Left colon (tissue), 2 donors: Measurements from ENCODE around the gene TRPM3. TPM values are rescaled to one million over a fixed set of nuclear protein-coding genes. Genes with fewer than 3 reads are reported as not detected.

Experiments used
- ATAC-seq: fragments of 200-7000 bp; cut with Tn5 transposase; one replicate; pipeline ENCODE4 v1.9.1; 2020; ENCODE audit warnings: mild to moderate bottlenecking, moderate library complexity
- DNase-seq, 2 donors: peaks; one replicate each; pipeline ENCODE4 v3.0.0-alpha.2; 2020
- intact Hi-C, 2 donors: fragments of 100-400 bp; cut with DNase I in 1 of 2; cut with micrococcal nuclease in 1 of 2; formaldehyde crosslinking; loops; one replicate each; pipeline versions ENCODE4 v1.11.2 to v1.14.0; 2022; cut with DNase I, micrococcal nuclease
- total RNA-seq, 2 donors: library from RNA; stranded (reverse); fragmentation: NEBNext Ultra II Directional; extraction: Animal tissue kit (Norgen Biotek cat#: 25700); gene quantifications; one replicate each; pipeline ENCODE4 v1.2.1, GENCODE V29; 2021
- donor health status: DM: no; HTN: no; CAD: no.
- donor health status: DM: yes; HTN: yes; CAD: no.

The TRPM3 gene
- total RNA-seq, 2 donors from 2014 or later, result 0.22 to 0.73 TPM

- DNase-seq, result peak in 1 of 2 donors; percentile 69
- intact Hi-C loops, result no loop called here
- ATAC-seq, result peak; percentile 57
Measured at GRCh38 chr9:70510157-70510770, 611.2 kb downstream of the TRPM3 start.

GRCh38 chr9:70506159-70506558 is 615.3 kb downstream of the TRPM3 start:
- ATAC-seq, result no peak
- DNase-seq, result no peak
- intact Hi-C loops, result no loop called here

GRCh38 chr9:70504834-70505233 is 616.6 kb downstream of the TRPM3 start:
- no peak for DNase-seq
- intact Hi-C loops, result no loop called here
- ATAC-seq, result no peak

GRCh38 chr9:70502690-70503089 is 618.7 kb downstream of the TRPM3 start:
- intact Hi-C loops, result no loop called here
- no peak for DNase-seq
- ATAC-seq, result no peak

GRCh38 chr9:70500793-70501192 is 620.6 kb downstream of the TRPM3 start:
- intact Hi-C loops, result no loop called here
- ATAC-seq (no peak), DNase-seq (no peak)

- no peak for ATAC-seq
- intact Hi-C loops, result loop anchor here in 1 of 2 donors (10.0 kb wide), 1 partner anchor 85 kb away; no protein-coding TSS in a partner anchor
- DNase-seq, result no peak
Measured at GRCh38 chr9:70499621-70500020, 621.8 kb downstream of the TRPM3 start.

- ATAC-seq (no peak), DNase-seq (no peak)
- intact Hi-C loops, result loop anchor here in 1 of 2 donors (10.0 kb wide), 1 partner anchor 86 kb away; no protein-coding TSS in a partner anchor
Measured at GRCh38 chr9:70498866-70499265, 622.6 kb downstream of the TRPM3 start.

GRCh38 chr9:70496244-70496643 is 625.2 kb downstream of the TRPM3 start:
- intact Hi-C loops, result loop anchor here in 1 of 2 donors (10.0 kb wide), 1 partner anchor 89 kb away; no protein-coding TSS in a partner anchor
- DNase-seq, result no peak
- no peak for ATAC-seq

GRCh38 chr9:70495514-70495913 is 625.9 kb downstream of the TRPM3 start:
- intact Hi-C loops, result loop anchor here in 1 of 2 donors (10.0 kb wide), 1 partner anchor 89 kb away; no protein-coding TSS in a partner anchor
- no peak for DNase-seq
- ATAC-seq, result no peak

GRCh38 chr9:70494221-70494620 is 627.2 kb downstream of the TRPM3 start:
- no peak for DNase-seq
- intact Hi-C loops, result loop anchor here in 1 of 2 donors (10.0 kb wide), 1 partner anchor 91 kb away; no protein-coding TSS in a partner anchor

GRCh38 chr9:70493029-70493428 is 628.4 kb downstream of the TRPM3 start:
- ATAC-seq (no peak), DNase-seq (no peak)
- intact Hi-C loops, result loop anchor here in 1 of 2 donors (10.0 kb wide), 1 partner anchor 92 kb away; no protein-coding TSS in a partner anchor

More at GRCh38 chr9:70494221-70494620, 627.2 kb downstream of the TRPM3 start:
- no peak for ATAC-seq

- ATAC-seq (no peak), DNase-seq (no peak)
- intact Hi-C loops, result loop anchor here in 1 of 2 donors (10.0 kb wide), 1 partner anchor 92 kb away; no protein-coding TSS in a partner anchor
Measured at GRCh38 chr9:70492319-70492777, 629.1 kb downstream of the TRPM3 start.

GRCh38 chr9:70491426-70492318 is 629.7 kb downstream of the TRPM3 start:
- ATAC-seq, result no peak
- intact Hi-C loops, result loop anchor here in 1 of 2 donors (10.0 kb wide), 1 partner anchor 93 kb away; no protein-coding TSS in a partner anchor
- DNase-seq, result no peak

GRCh38 chr9:70490478-70490877 is 630.9 kb downstream of the TRPM3 start:
- intact Hi-C loops, result loop anchor here in 1 of 2 donors (10.0 kb wide), 1 partner anchor 94 kb away; no protein-coding TSS in a partner anchor
- ATAC-seq, result peak; percentile 65

GRCh38 chr9:70488793-70489105 is 632.7 kb downstream of the TRPM3 start:
- ATAC-seq, result no peak
- intact Hi-C loops, result loop anchor here in 1 of 2 donors (10.0 kb wide), 1 partner anchor 64 kb away; no protein-coding TSS in a partner anchor
- no peak for DNase-seq

More at GRCh38 chr9:70490478-70490877, 630.9 kb downstream of the TRPM3 start:
- DNase-seq, result no peak

- DNase-seq, result no peak
- intact Hi-C loops, result loop anchor here in 1 of 2 donors (10.0 kb wide), 1 partner anchor 63 kb away; no protein-coding TSS in a partner anchor
- no peak for ATAC-seq
Measured at GRCh38 chr9:70488098-70488792, 633.2 kb downstream of the TRPM3 start.

GRCh38 chr9:70486127-70486526 is 635.3 kb downstream of the TRPM3 start:
- intact Hi-C loops, result loop anchor here in 1 of 2 donors (10.0 kb wide), 1 partner anchor 61 kb away; no protein-coding TSS in a partner anchor
- ATAC-seq, result no peak
- no peak for DNase-seq

GRCh38 chr9:70485273-70485858 is 636.1 kb downstream of the TRPM3 start:
- DNase-seq, result peak in 1 of 2 donors; percentile 39
- intact Hi-C loops, result loop anchor here in 1 of 2 donors (10.0 kb wide), 1 partner anchor 61 kb away; no protein-coding TSS in a partner anchor

More at GRCh38 chr9:70485273-70485858, 636.1 kb downstream of the TRPM3 start:
- no peak for ATAC-seq
